A549 (cell line): ENCODE results near the gene CDK14. TPM values are rescaled to one million over a fixed set of nuclear protein-coding genes. Genes with fewer than 3 reads are reported as not detected.

Experiments used
- ATAC-seq, 2 experiments: fragments of 200-7000 bp in 1 of 2; fragments of >200 bp in 1 of 2; cut with Nextera tagmentation in 1 of 2; cut with Tn5 transposase in 1 of 2; 3 replicates each; pipeline versions ENCODE4 v1.8.0 to v1.9.1; 2018 to 2020; ENCODE audit warnings: mild to moderate bottlenecking in 1 of 2, moderate library complexity in 1 of 2
- CTCF ChIA-PET: fragments of 300-600 bp; sonication (Branson Sonifier 250); formaldehyde crosslinking; extraction: SDS; loops from one replicate; lab custom pipeline; 2021; ENCODE audit warnings: antibody characterized with exemption, inconsistent platforms; lab: Yijun Ruan, JAX
- POLR2A ChIA-PET: fragments of 350-600 bp; formaldehyde crosslinking; extraction: SDS; loops from one replicate; lab custom pipeline; 2021; ENCODE audit warnings: antibody characterized with exemption, inconsistent platforms; lab: Yijun Ruan, JAX
- DNase-seq, 2 experiments: peaks; one replicate each; pipeline versions ENCODE4 v3.0.0 to v3.0.0-alpha.2; 2011 to 2016; ENCODE audit warnings: low read depth in 1 of 2, low spot score in 1 of 2
- FAIRE-seq: peaks from 2 replicates; lab custom pipeline; 2011; peaks lifted over from hg19 to GRCh38; lab: Jason Lieb, UNC
- H3K27ac ChIP-seq, 2 experiments: fragments of >200 bp; sonication (Bioruptor Twin); formaldehyde crosslinking; 3 replicates each; pipeline ENCODE4 v1.5.1; 2016 to 2017
- H3K4me1 ChIP-seq: fragments of >200 bp; sonication (Bioruptor Twin); formaldehyde crosslinking; 3 replicates; pipeline ENCODE4 v1.6.1; 2016
- H3K4me2 ChIP-seq: fragments of >200 bp; sonication (Bioruptor Twin); formaldehyde crosslinking; 3 replicates; pipeline ENCODE4 v1.6.1; 2016
- H3K4me3 ChIP-seq: fragments of >200 bp; sonication (Bioruptor Twin); formaldehyde crosslinking; 3 replicates; pipeline ENCODE4 v1.5.1; 2016
- H3K9me3 ChIP-seq: fragments of >200 bp; sonication (Bioruptor Twin); formaldehyde crosslinking; 3 replicates; pipeline ENCODE4 v1.6.1; 2016
- BHLHE40 ChIP-seq: IDR thresholded peaks from 2 replicates; pipeline ENCODE4 v1.6.1; 2012; ENCODE audit warnings: low read depth, low read length, inconsistent platforms
- ESRRA ChIP-seq: fragments of 150-350 bp; IDR thresholded peaks from 2 replicates; pipeline ENCODE4 v1.6.1; 2014; ENCODE audit warnings: mild to moderate bottlenecking, low read length, borderline replicate concordance
- FOSB ChIP-seq: fragments of 250-450 bp; sonication (Bioruptor Pico); IDR thresholded peaks from 2 replicates; pipeline ENCODE4 v1.5.0; 2020; ENCODE audit warnings: mild to moderate bottlenecking, moderate library complexity
- FOSL2 ChIP-seq, 2 experiments: fragments of 450-650 bp in 1 of 2; fragments of >200 bp in 1 of 2; sonication (Bioruptor Twin) in 1 of 2; formaldehyde crosslinking; IDR thresholded peaks; 2 replicates each; pipeline versions ENCODE4 v1.5.0 to v1.6.1; 2016 to 2020; ENCODE audit warnings: mild to moderate bottlenecking in 1 of 2, moderate library complexity in 1 of 2
- HES2 ChIP-seq: fragments of >200 bp; sonication (Bioruptor Twin); formaldehyde crosslinking; IDR thresholded peaks from 2 replicates; pipeline ENCODE4 v1.6.1; 2016
- HMGXB4 ChIP-seq: fragments of 250-450 bp; sonication (Bioruptor Pico); IDR thresholded peaks from 2 replicates; pipeline ENCODE4 v1.5.0; 2021; ENCODE audit warnings: mild to moderate bottlenecking, moderate library complexity, borderline replicate concordance
- HOXB13 ChIP-seq: fragments of 250-450 bp; sonication (Bioruptor Pico); IDR thresholded peaks from 2 replicates; pipeline ENCODE4 v1.5.0; 2020; ENCODE audit warnings: low read depth, mild to moderate bottlenecking, moderate library complexity
- JUN ChIP-seq, 2 experiments: fragments of >200 bp; sonication (Bioruptor Twin); formaldehyde crosslinking; IDR thresholded peaks; 2 replicates in 1 of 2; 3 replicates in 1 of 2; pipeline ENCODE4 v1.6.1; 2016 to 2017
- KDM1A ChIP-seq: fragments of 200-600 bp; sonication (generic); IDR thresholded peaks from 2 replicates; pipeline ENCODE4 v1.6.1; 2016; ENCODE audit warnings: low read depth, mild to moderate bottlenecking
- KDM5A ChIP-seq: fragments of 200-600 bp; sonication (generic); IDR thresholded peaks from 2 replicates; pipeline ENCODE4 v1.6.1; 2016; ENCODE audit warnings: antibody characterized with exemption, mild to moderate bottlenecking
- MAZ ChIP-seq: fragments of 150-350 bp; IDR thresholded peaks from 2 replicates; pipeline ENCODE4 v1.6.1; 2014; ENCODE audit warnings: antibody characterized with exemption, low read depth, low read length, borderline replicate concordance
- NFE2L2 ChIP-seq: fragments of 150-350 bp; conservative IDR thresholded peaks from 2 replicates; pipeline ENCODE4 v1.6.1; 2014; ENCODE audit warnings: low read length
- POLR2A ChIP-seq: IDR thresholded peaks from 2 replicates; pipeline ENCODE4 v1.6.1; 2012; ENCODE audit warnings: mild to moderate bottlenecking, low read length
- RARB ChIP-seq: fragments of 250-450 bp; sonication (Bioruptor Pico); IDR thresholded peaks from 2 replicates; pipeline ENCODE4 v1.8.0; 2021; ENCODE audit warnings: mild to moderate bottlenecking, moderate library complexity
- RCOR1 ChIP-seq: fragments of 150-350 bp; IDR thresholded peaks from 2 replicates; pipeline ENCODE4 v1.6.1; 2014; ENCODE audit warnings: antibody characterized with exemption, low read length, low read depth
- RFX5 ChIP-seq: fragments of 450-650 bp; IDR thresholded peaks from 2 replicates; pipeline ENCODE4 v1.7.1; 2014; ENCODE audit warnings: antibody characterized with exemption, mild to moderate bottlenecking, moderate library complexity
- RNF2 ChIP-seq: fragments of 200-600 bp; sonication (generic); IDR thresholded peaks from 2 replicates; pipeline ENCODE4 v1.6.1; 2016; ENCODE audit warnings: low read depth, mild to moderate bottlenecking, antibody characterized with exemption, moderate library complexity, borderline replicate concordance
- USF2 ChIP-seq: fragments of 450-650 bp; IDR thresholded peaks from 2 replicates; pipeline ENCODE4 v1.6.1; 2014; ENCODE audit warnings: antibody characterized with exemption
- WGBS: methylation state at CpG from one replicate; pipeline ENCODE4 v1.1.6; 2017; ENCODE audit errors: missing lambda C conversion rate; 5-methylcytosine and 5-hydroxymethylcytosine counted together
- polyA plus RNA-seq, 4 experiments: library from polyadenylated mRNA; depleted of rRNA in 3 of 4; stranded (reverse); fragments of >200 nt; fragmentation: RNase III in 1 of 4; extraction: RNeasy Plus Mini Kit Qiagen cat#74134 plus additional on column Dnase treatment in 1 of 4; gene quantifications; 2 replicates in 3 of 4; 3 replicates in 1 of 4; pipeline ENCODE4 v1.2.3, GENCODE V29; 2011 to 2017
- TF ChIP-seq, protein P1 (sequence below): fragments of >200 bp; sonication (Bioruptor Twin); formaldehyde crosslinking; IDR thresholded peaks from 3 replicates; pipeline ENCODE4 v1.5.1; 2016

The CDK14 gene
- polyA plus RNA-seq, 2 of the 4 experiments (the other 2 are of a cell fraction), result 0.21 to 0.23 TPM

- DNase-seq (no peak), ATAC-seq (no peak), FAIRE-seq (no peak)
- H3K9me3 ChIP-seq, result no peaks in the 10 kb centered on the region
- ChIA-PET CTCF (interaction anchor here (0.7 kb wide), 1 partner anchor 9 kb away, joined by 3 read pairs; no protein-coding TSS in a partner anchor), POLR2A (interaction anchor here (0.7 kb wide), 1 partner anchor 241 kb away, joined by 4 read pairs; no protein-coding TSS in a partner anchor)
- no peak overlapping the region for H3K4me2 ChIP-seq
- no peaks in the 10 kb centered on the region for H3K4me1 ChIP-seq
- TF ChIP-seq MAZ, result no peak
- TF ChIP-seq USF2, result no peak
- no peak for TF ChIP-seq RCOR1
- no peak for TF ChIP-seq HMGXB4
- no peak for TF ChIP-seq HOXB13 (CRISPR knock-in tag)
- TF ChIP-seq ESRRA, result no peak
- TF ChIP-seq RNF2, result no peak
- TF ChIP-seq KDM1A, result no peak
- TF ChIP-seq RARB, result no peak
- no peak for TF ChIP-seq JUN (IDR thresholded peaks at IDR 0.05)
- no peak for TF ChIP-seq POLR2A
- no peak for TF ChIP-seq NFE2L2
- TF ChIP-seq FOSL2 (IDR thresholded peaks at IDR 0.05), result no peak
- TF ChIP-seq FOSL2 (CRISPR knock-in tag; IDR thresholded peaks at IDR 0.05), result no peak
- WGBS, result 4% methylated on average over 2 of the region's 2 CpGs
- no peak overlapping the region for H3K4me3 ChIP-seq
- no peak overlapping the region for H3K27ac ChIP-seq
Measured at GRCh38 chr7:91025906-91026390, 429.8 kb downstream of the CDK14 start.

DNA sequence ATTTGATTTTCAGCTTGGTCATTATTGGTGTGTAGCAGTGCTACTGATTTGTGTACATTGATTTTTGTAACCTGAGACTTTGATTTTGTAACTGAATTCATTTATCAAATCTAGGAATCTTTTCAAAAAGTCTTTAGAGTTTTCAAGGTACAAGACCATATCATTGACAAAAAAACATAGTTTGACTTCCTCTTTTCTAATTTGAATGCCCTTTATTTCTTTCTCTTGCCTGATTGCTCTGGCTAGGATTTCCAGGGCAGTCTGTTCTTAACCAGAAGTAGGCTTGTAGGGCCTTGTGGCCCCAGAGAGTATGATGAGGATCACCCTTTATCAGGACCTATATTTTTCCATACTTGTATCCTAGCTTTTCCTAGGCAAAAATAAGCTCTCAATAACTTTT lies 433.6 kb downstream of the CDK14 start:
- H3K27ac ChIP-seq, result no peak overlapping the region
- no peak overlapping the region for H3K4me2 ChIP-seq
- TF ChIP-seq HES2 (no peak), RFX5 (no peak), USF2 (no peak), BHLHE40 (no peak), KDM5A (no peak), FOSB (no peak)
- TF ChIP-seq, protein P1, sequence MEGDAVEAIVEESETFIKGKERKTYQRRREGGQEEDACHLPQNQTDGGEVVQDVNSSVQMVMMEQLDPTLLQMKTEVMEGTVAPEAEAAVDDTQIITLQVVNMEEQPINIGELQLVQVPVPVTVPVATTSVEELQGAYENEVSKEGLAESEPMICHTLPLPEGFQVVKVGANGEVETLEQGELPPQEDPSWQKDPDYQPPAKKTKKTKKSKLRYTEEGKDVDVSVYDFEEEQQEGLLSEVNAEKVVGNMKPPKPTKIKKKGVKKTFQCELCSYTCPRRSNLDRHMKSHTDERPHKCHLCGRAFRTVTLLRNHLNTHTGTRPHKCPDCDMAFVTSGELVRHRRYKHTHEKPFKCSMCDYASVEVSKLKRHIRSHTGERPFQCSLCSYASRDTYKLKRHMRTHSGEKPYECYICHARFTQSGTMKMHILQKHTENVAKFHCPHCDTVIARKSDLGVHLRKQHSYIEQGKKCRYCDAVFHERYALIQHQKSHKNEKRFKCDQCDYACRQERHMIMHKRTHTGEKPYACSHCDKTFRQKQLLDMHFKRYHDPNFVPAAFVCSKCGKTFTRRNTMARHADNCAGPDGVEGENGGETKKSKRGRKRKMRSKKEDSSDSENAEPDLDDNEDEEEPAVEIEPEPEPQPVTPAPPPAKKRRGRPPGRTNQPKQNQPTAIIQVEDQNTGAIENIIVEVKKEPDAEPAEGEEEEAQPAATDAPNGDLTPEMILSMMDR, result no peak
- POLR2A ChIA-PET, result no interaction called here
- H3K9me3 ChIP-seq, result no peaks in the 10 kb centered on the region
- no peak overlapping the region for H3K4me3 ChIP-seq
- H3K4me1 ChIP-seq, result no peaks in the 10 kb centered on the region
- ATAC-seq (no peak), FAIRE-seq (no peak), DNase-seq (no peak)
- CTCF ChIA-PET, result no interaction called here
